HL-60/S4 treated with retinoic acid at 250 ng/mL for 4 days and 3 days (cell line): ENCODE measurements around the gene ALOX15.
"Not testable (repeated sequence)": the region's sequence is repeated elsewhere in the genome, so short reads cannot be mapped to it uniquely, and the experiment has no call there.

Experiments
- in situ Hi-C: fragments of 300-500 bp; cut with MboI; formaldehyde crosslinking; loops from 2 replicates; pipeline ENCODE4 v1.7.0; 2022; ENCODE audit warnings: low sequenced_read_pairs

Gene ALOX15

GRCh38 chr17:4641297-4642195 is at the start of gene ALOX15:
TSS of gene ALOX15 (minus strand) at chr17:4641678. CDS start at chr17:4641651, 27 bp downstream.
- in situ Hi-C loops, result no loop called here

DNA sequence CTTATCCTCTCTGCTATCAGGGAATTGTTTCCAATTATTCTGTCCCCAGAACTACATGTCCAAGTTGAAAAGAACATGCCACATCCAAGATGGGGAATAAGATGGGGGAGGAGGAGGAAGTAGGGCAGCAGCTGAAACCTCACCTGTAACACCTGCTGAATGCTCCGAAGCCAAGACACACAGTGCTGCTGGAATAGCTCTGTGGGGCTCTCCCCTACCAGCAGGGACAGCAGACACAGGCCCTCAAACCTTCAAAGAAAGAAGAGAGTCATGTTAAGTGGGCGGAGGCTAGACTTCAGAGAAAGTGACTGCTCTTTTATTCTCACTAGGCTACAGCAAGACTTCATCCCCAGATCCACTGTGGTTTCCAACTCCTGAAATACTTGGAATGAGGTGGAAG is 49.3 kb upstream of the ALOX15 start:
- in situ Hi-C loops, result no loop called here

DNA sequence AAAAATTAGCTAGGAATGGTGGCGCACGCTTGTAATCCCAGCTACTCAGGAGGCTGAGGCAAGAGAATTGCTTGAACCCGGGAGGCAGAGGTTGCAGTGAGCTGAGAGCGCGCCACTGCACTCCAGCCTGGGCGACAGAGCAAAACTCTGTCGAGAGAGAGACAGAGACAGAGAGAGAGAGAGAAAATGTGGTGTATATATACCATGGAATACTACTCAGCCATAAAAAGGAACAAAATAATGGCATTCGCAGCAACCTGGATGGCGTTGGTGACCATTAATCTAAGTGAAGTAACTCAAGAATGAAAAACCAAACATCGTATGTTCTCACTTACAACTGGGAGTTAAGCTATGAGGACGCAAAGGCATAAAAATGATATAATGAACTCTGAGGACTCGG is 48.4 kb upstream of the ALOX15 start:
- in situ Hi-C loops, result not testable (repeated sequence)

DNA sequence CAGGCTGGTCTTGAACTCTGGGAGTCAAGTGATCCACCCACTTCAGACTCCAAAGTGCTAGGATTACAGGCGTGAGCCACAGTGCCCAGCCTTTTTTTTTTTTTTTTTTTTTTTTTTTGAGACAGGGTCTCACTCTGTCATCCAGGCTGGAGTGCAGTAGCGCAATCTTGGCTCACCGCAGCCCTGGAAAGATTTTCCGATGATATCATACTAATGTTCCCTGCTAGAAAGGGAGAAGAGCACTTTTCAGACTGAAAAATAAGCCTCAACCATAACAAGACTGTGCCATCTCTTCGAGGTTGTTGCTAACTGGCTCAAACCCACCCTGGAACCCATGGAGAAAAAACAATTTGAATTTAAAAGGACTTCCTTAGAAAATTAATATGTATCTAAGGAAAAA is 42.3 kb upstream of the ALOX15 start:
- in situ Hi-C loops, result not testable (repeated sequence)

DNA sequence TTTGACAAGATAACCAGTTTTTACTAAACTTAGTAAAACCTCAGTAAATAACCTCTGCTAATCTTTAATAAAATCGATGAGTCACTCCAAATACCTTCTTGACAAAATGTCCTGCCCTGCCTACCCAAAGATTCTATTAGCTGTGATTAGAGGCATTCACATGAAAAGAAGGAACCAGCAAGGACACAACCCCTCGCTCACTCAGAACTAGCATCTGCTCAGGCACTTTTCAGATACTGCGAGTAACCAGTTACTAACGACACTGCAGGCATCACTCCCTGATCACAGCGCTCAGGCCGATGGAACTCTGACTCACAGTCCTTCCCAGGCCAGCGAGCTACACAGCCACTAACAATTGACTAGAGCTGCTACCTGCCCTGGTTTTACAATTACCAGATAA is 38.2 kb upstream of the ALOX15 start:
- in situ Hi-C loops, result no loop called here

- in situ Hi-C loops, result no loop called here
These were observed 37.1 kb upstream of the ALOX15 start for GRCh38 chr17:4678448-4679026.

DNA sequence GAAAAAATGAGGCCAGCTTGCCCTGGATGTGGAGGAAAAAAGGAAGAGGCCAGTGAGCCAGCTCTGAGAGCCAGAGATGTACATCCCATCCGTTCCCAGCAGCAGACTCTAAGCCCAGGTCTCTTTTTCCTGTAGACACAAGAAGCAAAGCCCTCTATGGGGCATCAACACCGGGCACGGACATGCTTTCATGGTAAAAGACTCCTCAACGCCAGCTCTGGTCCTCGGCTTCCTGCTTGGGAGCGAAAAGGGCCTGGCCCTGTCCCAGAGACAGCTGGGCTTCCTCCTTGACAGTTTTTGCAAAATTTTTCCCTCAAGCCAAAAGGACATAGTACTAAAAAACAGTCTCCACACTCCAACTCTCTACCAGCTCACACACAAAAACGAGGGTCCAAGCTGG is 35.3 kb upstream of the ALOX15 start:
- in situ Hi-C loops, result no loop called here

- in situ Hi-C loops, result no loop called here
These were observed 34.3 kb upstream of the ALOX15 start for GRCh38 chr17:4675791-4676190.

DNA sequence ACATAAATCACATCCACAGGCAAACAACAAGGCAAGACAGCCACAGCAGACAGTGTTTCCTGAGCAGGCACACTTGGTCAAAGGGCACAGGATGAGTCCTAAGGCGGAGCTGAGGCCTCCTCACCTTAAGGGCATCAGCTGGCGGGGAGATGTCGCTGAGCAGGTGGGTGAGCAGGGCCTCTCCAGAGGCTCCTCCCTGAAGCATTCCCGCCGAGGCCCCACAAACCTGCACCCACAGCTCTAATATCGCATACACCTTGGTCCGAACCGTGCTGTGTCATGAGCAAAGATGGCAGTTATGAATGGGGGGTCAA is 33.2 kb upstream of the ALOX15 start:
- in situ Hi-C loops, result no loop called here

GRCh38 chr17:4673986-4674684 is 32.7 kb upstream of the ALOX15 start:
- in situ Hi-C loops, result no loop called here

DNA sequence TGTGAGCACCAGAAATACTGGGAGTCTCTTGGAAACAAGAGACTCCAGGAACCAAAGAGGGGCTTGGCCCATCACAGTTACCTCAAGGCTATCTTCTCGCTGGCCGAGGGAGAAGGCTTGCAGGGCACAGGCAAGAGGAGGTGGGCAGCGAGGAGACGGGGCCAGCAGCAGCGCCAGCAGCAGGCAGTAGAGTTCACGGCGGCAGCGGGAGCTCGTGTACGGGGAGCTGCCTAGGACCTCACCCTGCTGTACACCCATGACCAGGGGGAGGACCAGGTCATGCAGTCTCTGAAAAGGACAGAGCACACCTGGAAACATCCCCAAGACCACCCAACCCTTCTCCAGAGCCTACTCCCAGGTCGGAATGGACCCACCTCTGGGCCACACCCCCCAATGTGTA is 31.7 kb upstream of the ALOX15 start:
- in situ Hi-C loops, result no loop called here

DNA sequence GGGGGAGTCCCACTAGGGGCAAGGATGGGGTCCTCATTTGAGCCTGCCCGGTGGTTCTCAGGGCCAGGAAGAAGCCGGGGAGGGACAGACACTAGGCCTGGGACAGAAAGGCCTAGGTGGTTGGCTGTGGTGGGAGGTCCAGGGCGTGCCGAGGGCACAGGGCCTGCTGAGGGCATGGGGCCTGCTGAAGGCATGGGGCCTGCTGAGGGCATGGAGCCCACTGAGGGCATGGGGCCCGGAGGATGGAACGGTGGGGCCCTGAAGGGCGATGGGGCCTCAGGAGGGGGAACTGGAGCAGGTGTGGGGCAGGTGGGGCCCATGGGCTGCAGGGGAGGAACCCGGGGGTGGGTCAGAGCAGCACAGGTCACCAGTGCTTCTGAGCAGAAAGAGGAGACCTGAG is 31.3 kb upstream of the ALOX15 start:
- in situ Hi-C loops, result no loop called here

GRCh38 chr17:4672055-4672630 is 30.7 kb upstream of the ALOX15 start:
- in situ Hi-C loops, result no loop called here

- in situ Hi-C loops, result no loop called here
These were observed 25.7 kb upstream of the ALOX15 start for GRCh38 chr17:4667166-4667565.

DNA sequence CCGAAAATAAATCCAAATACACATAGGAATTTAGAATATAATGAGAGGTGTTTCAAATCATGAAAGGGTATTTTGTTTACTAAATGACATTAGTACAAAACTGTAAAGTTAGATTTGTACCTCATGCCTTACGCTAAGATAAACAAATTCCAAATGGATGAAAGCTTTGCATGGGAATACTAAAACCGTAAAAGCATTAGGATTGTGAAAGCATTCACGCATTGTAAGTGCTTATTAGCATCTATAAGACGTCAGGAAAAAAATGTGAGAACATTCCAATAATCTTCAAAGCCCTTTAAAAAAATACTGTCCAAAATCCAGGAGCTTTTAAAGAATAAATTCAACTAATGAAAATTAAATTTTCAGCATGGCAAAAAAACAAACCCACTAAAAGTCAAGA is 24.8 kb upstream of the ALOX15 start:
- in situ Hi-C loops, result no loop called here

DNA sequence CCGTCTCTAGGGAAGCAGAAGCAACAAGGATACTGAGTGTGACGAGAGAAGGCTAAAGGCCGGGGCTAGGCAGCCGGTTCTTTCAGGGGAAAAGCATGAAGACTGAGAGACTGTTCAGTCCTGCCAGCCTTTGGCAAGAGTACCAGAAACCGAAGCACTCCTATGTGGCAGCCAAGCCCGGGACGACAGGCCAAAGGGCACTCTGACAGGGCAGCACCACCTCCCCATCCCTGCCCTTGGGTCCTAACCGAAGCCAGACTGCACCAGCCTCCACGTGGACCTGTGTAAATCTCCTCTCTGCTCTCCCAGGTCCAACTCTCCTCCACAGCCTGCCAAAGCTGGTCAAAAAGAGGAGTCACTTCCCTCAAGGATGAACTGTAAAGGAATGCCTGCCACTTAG is 23.5 kb upstream of the ALOX15 start:
- in situ Hi-C loops, result no loop called here

DNA sequence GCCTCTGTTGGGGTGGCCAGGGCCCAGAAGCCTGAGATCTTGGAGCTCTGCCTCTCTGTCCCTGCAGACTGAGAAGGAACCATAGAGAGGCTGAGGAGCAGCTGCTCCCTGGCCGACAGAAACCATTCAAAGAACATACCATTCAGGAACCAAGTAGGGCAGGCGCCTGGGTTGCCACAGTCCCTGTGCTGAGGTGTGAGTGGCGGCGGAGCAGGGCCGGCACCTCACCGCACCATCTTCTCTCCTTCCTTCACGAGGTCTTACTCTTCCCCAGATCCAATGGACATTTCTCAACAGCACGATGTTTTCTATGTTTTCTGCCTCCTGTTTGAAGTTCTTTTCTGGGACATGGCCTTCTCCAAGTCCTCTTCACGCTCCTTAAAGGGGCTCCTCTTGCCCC is 22.8 kb upstream of the ALOX15 start:
- in situ Hi-C loops, result no loop called here

DNA sequence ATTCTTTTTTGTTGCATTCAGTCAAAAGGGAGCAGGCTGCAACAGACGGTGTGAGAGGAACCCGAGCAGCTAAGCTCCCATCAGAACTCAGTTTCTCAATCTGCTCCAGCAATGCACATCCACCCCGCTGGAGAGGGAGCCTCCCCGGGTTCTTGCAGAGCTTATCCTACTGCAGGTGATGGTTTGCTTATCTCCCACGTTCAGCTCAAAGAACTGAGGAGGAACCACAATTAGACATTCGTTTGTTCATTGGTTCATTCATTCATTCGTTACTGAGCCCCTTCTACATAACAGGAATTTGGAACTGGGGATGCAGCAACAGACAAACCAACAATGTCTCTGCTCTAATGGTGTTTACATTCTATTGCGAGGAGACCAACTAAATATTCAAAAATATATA is 22.2 kb upstream of the ALOX15 start:
- in situ Hi-C loops, result no loop called here

DNA sequence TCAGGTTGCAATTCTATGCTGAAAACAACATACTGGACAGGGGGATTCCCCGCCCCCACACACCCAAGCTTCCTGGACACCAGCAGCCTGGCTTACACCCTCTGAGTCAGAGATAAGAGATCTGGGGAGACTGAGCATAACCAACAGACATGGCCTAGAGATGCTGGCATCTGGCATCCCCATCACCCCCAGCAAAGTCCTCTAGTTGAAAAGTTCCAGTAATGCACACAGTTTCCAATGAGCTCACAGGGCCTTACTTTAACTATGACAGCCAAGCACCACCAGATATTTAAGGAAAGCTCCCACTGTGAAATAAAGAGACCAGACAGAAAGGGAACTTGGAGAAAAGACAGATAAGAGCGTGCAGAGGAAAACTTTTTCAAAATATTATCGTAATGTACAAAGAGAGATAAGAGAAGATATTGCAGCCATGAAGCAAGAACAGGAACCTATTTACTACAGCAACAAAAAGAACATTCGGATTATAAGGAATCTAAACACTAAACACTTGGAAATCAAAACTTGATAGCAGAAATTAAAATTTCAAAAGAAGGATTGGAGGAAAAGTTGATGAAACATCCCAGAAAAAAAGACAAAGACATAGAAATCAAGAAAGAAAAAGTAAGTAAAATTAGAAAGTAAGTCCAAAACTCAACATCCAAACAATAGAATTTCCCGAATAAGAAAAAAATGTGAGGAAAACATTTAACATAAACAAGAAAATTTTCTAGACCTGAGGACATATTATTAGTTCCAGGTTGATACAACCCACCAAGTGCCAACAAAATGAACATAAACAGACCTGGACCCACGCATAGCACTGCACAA is 17.2 kb upstream of the ALOX15 start:
- in situ Hi-C loops, result no loop called here

- in situ Hi-C loops, result no loop called here
These were observed 16.2 kb upstream of the ALOX15 start for GRCh38 chr17:4657678-4658077.

GRCh38 chr17:4655933-4656332 is 14.5 kb upstream of the ALOX15 start:
- in situ Hi-C loops, result not testable (repeated sequence)
